Fibroblast of lung (primary cell): ENCODE measurements around the gene TWNK.

Experiments used
- CTCF ChIP-seq, 2 donors: IDR thresholded peaks in 1 of 2; conservative IDR thresholded peaks in 1 of 2; 1 replicate in 1 of 2; 2 replicates in 1 of 2; pipeline ENCODE4 v1.5.1; 2011 to 2012; ENCODE audit warnings: low read length in 2 of 2, control low read depth in 1 of 2, inconsistent platforms in 1 of 2, low read depth in 1 of 2, mild to moderate bottlenecking in 1 of 2
- EZH2 ChIP-seq: IDR thresholded peaks from 2 replicates; pipeline ENCODE4 v1.5.1; 2012; ENCODE audit warnings: low read length, control low read depth, mild to moderate bottlenecking; ENCODE audit errors: missing control alignments

GRCh38 chr10:100980311-100980710, 7.0 kb upstream of the TWNK start:
- no peak for TF ChIP-seq CTCF (conservative IDR thresholded peaks at IDR 0.05 in 1 of 2, IDR thresholded peaks at IDR 0.05 in 1 of 2; ENCODE audit: low read depth in 1 of 2, low read length in 2 of 2)
- TF ChIP-seq EZH2: no peak
